Psoas muscle (tissue), 8 donors: Measurements from ENCODE around the gene ZNF526. TPM values are rescaled to one million over a fixed set of nuclear protein-coding genes. Genes with fewer than 3 reads are reported as not detected.
A peak's percentile ranks its signal among the peaks of the same experiment; 100 is the strongest.

ENCODE experiments used
- ATAC-seq, 4 donors: fragments of 200-7000 bp; cut with Tn5 transposase; one replicate each; pipeline ENCODE4 v1.9.1; 2020; ENCODE audit warnings: moderate library complexity in 3 of 4, mild to moderate bottlenecking in 2 of 4
- DNase-seq, 2 donors: peaks; one replicate each; pipeline ENCODE4 v3.0.0-alpha.2; 2020
- H3K27ac ChIP-seq: fragments of 200-600 bp; one replicate; pipeline ENCODE4 v1.8.0; 2022
- H3K27me3 ChIP-seq, 3 donors: fragments of 200-600 bp in 1 of 3; one replicate each; pipeline versions ENCODE4 v1.6.1 to v1.8.0; 2013 to 2022; ENCODE audit warnings: low read length in 2 of 3, mild to moderate bottlenecking in 2 of 3, moderate library complexity in 1 of 3; ENCODE audit not compliant: insufficient read depth in 3 of 3
- H3K36me3 ChIP-seq, 2 donors: fragments of 200-600 bp in 1 of 2; one replicate each; pipeline versions ENCODE4 v1.6.1 to v1.8.0; 2013 to 2022; ENCODE audit warnings: low read depth in 1 of 2, mild to moderate bottlenecking in 1 of 2, moderate library complexity in 1 of 2; ENCODE audit not compliant: insufficient read depth in 1 of 2
- H3K4me1 ChIP-seq: fragments of 200-600 bp; one replicate; pipeline ENCODE4 v1.8.0; 2022
- H3K4me3 ChIP-seq: fragments of 200-600 bp; one replicate; pipeline ENCODE4 v1.8.0; 2022; ENCODE audit warnings: mild to moderate bottlenecking
- H3K9me3 ChIP-seq: fragments of 200-600 bp; one replicate; pipeline ENCODE4 v1.8.0; 2022
- CTCF ChIP-seq: fragments of 200-600 bp; IDR thresholded peaks from one replicate; pipeline ENCODE4 v1.8.0; 2022; ENCODE audit warnings: antibody characterized with exemption
- WGBS, 3 donors: extraction: QIAGEN DNeasy Blood & Tissue Kit; methylation state at CpG; one replicate each; pipeline versions ENCODE4 v1.1.6 to v1.1.7; 2013; 5-methylcytosine and 5-hydroxymethylcytosine counted together
- intact Hi-C, 2 donors: fragments of 100-400 bp; cut with DNase I; formaldehyde crosslinking; loops; one replicate each; pipeline versions ENCODE4 v1.11.0 to v1.14.2; 2022
- polyA plus RNA-seq, 3 donors: library from polyadenylated mRNA; stranded (reverse); fragments of 200-250 nt; gene quantifications; one replicate each; pipeline ENCODE4 v1.2.3, GENCODE V29; 2013
- total RNA-seq, 4 donors: library from RNA; stranded (reverse); fragmentation: NEBNext Ultra II Directional in 2 of 4; extraction: Animal tissue kit (Norgen Biotek cat#: 25700) in 2 of 4; gene quantifications; one replicate each; pipeline versions ENCODE4 v1.2.1 to v1.2.4, GENCODE V29; 2021 to 2023
- donor health status: healthy with polysubstance abuse.
- donor health status: DM: no; HTN: no; CAD: no; lungs with moderate emphysema.
- donor health status: Bipolar disorder and iron deficiency.
- donor health status: healthy.
- donor health status: DM: yes; HTN: yes; CAD: no.
- donor health status: DM: no; HTN: no; CAD: no.
- donor health status: DM: no; HTN: no; CAD: no.
- donor health status: DM: yes; HTN: yes; CAD: no.

ZNF526 gene
- total and polyA plus RNA-seq, 7 donors: 3.4 to 7.9 (median 5.9) TPM

DNA sequence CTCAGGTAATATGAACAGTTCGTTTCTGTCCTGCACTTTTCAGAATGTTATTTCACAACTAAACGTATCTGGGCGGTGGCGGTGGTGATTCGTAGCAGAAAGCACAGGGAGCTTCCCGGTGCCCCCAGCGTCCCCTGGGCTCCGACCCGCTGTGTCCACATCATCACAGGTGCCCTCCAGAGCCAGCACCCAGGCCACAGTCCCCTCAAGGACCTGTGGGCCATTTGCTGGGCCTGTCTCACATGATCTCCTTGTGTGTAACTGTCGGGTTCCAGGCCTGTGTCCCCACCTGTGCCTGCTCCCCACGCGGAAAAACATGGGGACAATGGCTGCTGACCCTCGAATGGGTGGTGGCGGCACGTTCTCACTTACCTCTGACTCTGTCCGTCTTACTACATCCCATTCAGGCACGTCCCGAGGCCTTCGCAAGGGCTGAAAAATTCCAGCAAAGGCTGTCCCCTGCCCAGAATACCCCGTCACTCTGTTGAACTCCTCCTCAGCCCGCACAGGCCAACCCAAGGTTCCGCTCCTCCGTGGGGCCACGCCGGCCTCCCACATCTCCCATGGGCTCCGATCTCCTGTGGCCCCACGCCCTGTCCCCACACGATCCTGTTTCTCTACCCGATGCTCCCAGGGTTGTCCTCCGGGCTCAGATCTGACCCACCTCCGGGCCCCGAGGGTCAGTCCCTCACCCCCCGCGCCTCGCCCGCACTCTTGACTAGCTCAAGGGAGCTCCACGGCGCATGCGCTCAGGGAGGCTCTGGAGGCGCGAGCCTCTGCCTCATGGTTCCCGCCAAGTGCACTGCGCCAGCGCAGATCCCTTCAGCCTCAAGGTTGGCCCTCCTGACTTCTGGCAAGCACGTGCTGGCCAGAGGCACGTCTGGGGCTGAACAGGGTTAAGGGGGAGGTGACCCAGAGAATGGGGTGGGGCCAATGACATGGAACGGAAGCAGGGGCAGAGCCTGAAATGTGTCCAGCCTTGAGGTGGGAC is 23.8 kb upstream of the ZNF526 start:
- no peaks in the 10 kb centered on the region for H3K4me1 ChIP-seq
- peak in 1 of 4 donors; percentile 18 for ATAC-seq
- TF ChIP-seq CTCF: no peak

GRCh38 chr19:42197375-42197817 is 22.7 kb upstream of the ZNF526 start:
- intact Hi-C loops: no loop called here
- Histone ChIP-seq H3K27ac (no peak overlapping the region), H3K36me3 (peaks cover 0 to 46% of the 10 kb centered on the region in 2 donors), H3K4me3 (no peak overlapping the region), H3K9me3 (peaks cover 6% of the 10 kb centered on the region), H3K4me1 (no peaks in the 10 kb centered on the region), H3K27me3 (no peaks in the 10 kb centered on the region)
- DNase-seq (no peak), ATAC-seq (no peak)
- WGBS, 3 donors: 47 to 52% (median 47%) methylated on average over 5 of the region's 5 CpGs
- TF ChIP-seq CTCF: no peak

More for the DNA sequence above, 23.8 kb upstream of the ZNF526 start:
- no peak for DNase-seq
- WGBS, 3 donors: 86 to 89% (median 87%) methylated on average over 47 of the region's 47 CpGs
- H3K4me3 ChIP-seq: no peak overlapping the region
- no peaks in the 10 kb centered on the region for H3K27me3 ChIP-seq
- H3K27ac ChIP-seq: no peak overlapping the region
- peaks cover 6% of the 10 kb centered on the region for H3K9me3 ChIP-seq
- H3K36me3 ChIP-seq: peaks cover 0 to 35% of the 10 kb centered on the region in 2 donors
- intact Hi-C loops: no loop called here

DNA sequence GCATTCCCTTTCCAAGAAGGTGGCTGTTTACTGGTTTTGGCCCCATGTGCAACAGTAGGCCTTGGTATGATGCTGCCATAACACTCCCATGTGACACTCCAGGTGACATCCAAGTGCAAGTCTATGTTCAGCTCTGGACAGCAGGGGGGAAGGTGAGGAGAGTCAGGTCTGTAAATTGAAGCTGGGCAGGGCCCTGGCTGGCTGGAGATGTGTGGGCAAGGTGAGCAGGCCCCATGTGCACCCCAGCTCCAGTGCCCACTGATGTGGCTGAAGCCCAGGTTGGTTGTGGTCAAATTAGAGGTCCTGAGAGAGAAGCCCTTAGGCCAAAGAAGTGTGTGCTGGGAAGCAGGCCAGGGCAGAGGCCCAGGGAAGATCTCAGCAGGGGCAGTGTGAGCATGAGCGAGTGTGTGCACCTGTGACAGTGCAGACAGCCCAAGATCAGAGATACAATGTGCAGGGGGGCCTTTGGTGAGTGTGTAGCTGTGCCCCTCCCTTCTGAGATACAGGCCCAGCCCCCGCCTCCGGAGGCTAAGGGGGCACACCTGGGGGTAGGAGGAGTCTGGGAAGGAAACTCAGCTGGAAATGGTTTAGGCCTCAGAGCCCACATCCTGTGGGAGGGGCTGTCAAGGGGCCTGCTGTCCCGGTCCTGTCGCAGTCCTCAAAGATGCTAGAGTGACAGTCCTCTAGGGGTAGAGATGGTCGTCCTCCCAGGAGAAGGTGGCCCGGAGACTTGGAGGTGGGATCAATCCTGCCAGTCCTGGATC is 21.3 kb upstream of the ZNF526 start:
- Histone ChIP-seq H3K27me3 (no peaks in the 10 kb centered on the region), H3K27ac (no peak overlapping the region), H3K9me3 (no peaks in the 10 kb centered on the region), H3K4me3 (no peak overlapping the region), H3K4me1 (no peaks in the 10 kb centered on the region), H3K36me3 (peaks cover 0 to 60% of the 10 kb centered on the region in 2 donors)
- TF ChIP-seq CTCF: no peak
- WGBS, 3 donors: 59 to 70% (median 64%) methylated on average over 7 of the region's 7 CpGs
- DNase-seq: no peak
- peak in 1 of 4 donors; percentile 24 for ATAC-seq
- intact Hi-C loops: no loop called here

DNA sequence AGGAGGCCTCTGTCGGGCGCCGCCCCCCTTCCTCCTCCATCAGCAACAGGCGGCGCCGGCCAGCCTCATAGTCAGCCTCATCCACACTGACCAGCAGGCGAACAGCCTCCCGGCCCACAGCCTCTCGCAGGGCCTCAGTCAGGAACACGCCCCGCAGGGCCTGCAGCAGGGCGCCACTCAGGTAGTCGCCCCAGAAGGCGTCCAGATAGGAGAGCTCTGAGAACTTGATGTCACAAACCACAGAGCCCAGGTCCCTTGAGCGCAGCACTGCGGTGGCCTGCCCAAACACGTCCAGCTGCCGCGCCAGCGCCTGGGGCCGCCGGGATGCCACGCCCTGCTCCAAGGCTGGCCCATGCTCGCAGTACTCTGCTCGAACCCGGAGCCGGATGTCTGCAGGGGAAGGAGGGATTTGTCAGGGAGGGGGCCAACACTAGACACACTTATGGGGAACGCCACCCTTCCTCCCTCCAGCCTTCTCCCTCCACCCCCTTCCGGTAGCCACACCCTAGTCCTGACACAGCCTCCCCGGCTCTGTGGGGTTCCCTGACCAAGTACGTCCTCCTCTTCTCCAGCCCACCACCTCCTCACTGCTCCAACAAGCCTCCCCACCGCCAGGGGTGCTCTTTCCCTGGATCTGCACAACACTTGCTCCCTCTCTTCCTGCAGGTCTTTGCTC is 20.5 kb upstream of the ZNF526 start:
- H3K27ac ChIP-seq: no peak overlapping the region
- TF ChIP-seq CTCF: no peak
- peaks cover 0 to 66% of the 10 kb centered on the region in 2 donors for H3K36me3 ChIP-seq
- 70 to 85% (median 85%) methylated on average over 18 to 32 of the region's 32 CpGs for WGBS, 3 donors
- H3K9me3 ChIP-seq: no peaks in the 10 kb centered on the region
- H3K27me3 ChIP-seq: no peaks in the 10 kb centered on the region
- H3K4me1 ChIP-seq: no peaks in the 10 kb centered on the region
- ATAC-seq (peak in 3 of 4 donors; percentile 24 to 32 (median 24)), DNase-seq (peak; percentile 43 to 66)
- intact Hi-C loops: no loop called here
- H3K4me3 ChIP-seq: no peak overlapping the region
